NCI-H524 (cell line): ENCODE results near the gene TRAPPC3L.

Source experiments
- DNase-seq, 2 experiments: peaks; one replicate each; lab custom pipeline; 2025; lab: John Stamatoyannopoulos, UW

The TRAPPC3L gene

GRCh38 chr6:116465246-116465645, 80.2 kb downstream of the TRAPPC3L start:
- DNase-seq, result no peak

DNA sequence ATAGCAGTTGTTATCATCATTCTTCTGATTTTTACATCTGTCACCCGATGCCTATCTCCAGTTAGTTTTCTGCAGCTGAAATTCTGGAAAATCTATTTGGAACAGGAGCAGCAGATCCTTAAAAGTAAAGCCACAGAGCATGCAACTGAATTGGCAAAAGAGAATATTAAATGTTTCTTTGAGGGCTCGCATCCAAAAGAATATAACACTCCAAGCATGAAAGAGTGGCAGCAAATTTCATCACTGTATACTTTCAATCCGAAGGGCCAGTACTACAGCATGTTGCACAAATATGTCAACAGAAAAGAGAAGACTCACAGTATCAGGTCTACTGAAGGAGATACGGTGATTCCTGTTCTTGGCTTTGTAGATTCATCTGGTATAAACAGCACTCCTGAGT, 82.2 kb downstream of the TRAPPC3L start:
- no peak for DNase-seq

GRCh38 chr6:116461932-116462885, 83.3 kb downstream of the TRAPPC3L start:
- peak; percentile 61 to 71 for DNase-seq

GRCh38 chr6:116461331-116461931, 84.1 kb downstream of the TRAPPC3L start, which contains the start of gene CALHM6:
Gene CALHM6, plus strand, starts transcription at chr6:116461375. Its CDS starts 555 bp downstream, at chr6:116461930.
- no peak for DNase-seq

GRCh38 chr6:116459927-116460326, 85.6 kb downstream of the TRAPPC3L start:
- no peak for DNase-seq

GRCh38 chr6:116458264-116458663, 87.2 kb downstream of the TRAPPC3L start:
- DNase-seq, result no peak

DNA sequence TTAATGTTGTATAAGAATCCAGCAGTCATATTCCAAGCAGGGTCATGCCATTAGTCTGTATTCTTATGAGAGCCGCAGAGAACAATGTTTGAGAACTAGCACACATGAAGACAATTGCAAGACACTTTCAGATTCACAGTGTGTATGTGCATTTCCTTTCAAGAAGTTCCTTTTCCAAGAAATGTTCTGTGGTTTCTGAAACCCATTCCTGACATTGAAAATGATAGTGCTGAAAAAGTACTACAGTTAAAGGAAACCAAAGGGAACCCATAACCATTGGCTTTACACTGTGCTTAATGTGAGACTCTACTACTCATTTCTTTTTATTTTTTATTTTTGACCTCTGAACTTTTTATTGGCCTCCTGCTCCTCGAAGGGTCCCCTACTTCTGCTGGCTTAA, 88.6 kb downstream of the TRAPPC3L start:
- DNase-seq, result no peak

DNA sequence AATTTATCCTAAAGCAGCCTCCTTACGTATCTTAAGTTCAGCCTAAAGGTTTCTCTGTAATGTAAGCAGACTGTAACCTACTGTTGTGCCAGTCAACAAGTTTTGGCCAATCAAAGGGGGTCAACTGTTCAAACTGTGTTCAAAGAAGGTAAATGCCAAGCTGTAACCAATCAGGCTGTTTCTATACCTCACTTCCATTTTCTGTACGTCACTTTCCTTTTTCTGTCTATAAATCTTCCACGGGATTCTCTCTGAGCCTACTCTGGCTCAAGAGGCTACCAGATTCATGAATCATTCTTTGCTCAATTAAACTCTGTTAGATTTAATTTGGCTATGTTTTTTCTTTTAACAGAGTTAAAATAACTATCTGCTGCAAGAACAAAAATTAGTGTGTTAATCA, 89.4 kb downstream of the TRAPPC3L start:
- no peak for DNase-seq

- DNase-seq, result no peak
Observed at GRCh38 chr6:116452531-116452930, 93.0 kb downstream of the TRAPPC3L start.

DNA sequence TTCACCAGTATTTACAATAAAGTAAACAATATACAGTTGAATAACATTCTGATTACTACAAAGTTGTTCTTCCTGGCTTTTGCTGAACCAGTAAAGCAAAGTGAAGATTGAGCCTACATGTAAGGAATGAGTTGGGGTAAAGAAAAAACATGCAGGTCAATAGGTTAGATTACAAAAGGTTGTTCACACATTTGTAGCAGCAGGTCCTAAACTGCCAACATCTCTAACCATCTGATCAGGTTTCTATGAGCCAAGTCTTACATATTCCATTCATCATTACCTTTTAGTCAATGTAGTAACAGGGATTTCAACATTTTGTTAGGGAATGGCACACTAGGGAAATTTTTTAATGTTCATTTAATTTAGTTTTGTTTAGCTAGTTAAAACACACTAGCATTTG, 93.6 kb downstream of the TRAPPC3L start:
- DNase-seq, result no peak

DNA sequence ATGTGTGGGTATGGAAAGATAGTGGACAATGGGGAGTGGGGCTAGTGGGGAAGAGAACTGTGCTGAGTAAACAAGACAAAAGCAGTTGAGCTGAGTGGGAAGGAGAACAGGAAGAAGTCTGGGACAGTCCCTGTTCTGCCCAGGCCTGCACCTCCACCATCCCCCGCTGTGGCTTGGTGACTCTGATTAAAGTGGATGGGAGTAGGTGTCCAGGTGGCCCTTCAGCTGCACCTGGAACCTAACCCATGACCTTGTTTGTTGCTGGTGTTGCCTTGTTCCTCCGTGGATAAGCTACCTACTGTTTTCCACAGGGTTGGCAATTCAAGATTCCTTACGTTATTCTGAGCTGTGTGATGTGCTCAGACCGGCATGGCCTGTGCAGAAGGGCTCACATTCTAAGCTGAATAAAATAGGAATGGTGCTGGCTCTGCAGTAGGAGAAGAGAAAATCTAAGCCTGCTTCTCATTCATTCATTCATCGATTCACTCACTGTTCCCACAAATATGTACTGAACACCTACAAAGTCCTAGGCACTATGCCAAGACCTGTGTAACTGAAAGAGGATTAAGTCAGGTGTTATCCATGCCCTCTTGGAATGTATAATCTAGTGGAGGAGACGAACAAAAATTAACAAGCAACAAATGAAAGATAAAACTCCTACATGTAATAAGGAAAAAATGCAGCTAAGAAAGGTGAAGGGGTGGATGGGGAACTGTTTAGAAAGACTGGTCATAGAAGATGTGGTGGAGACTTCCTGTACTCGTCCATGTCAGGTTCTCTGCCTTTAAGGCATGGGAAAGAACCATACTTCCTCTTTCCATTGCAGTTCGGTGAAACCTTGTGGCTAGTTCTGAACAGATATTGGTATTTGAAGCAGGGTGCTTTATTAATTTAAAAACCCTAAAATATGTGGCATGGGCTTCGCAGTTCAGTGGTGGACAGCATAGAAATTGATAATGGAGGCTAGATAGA, 94.4 kb downstream of the TRAPPC3L start:
- no peak for DNase-seq

GRCh38 chr6:116450185-116450710, 95.2 kb downstream of the TRAPPC3L start:
- no peak for DNase-seq

- no peak for DNase-seq
Observed at GRCh38 chr6:116449565-116449964, 95.9 kb downstream of the TRAPPC3L start.

DNA sequence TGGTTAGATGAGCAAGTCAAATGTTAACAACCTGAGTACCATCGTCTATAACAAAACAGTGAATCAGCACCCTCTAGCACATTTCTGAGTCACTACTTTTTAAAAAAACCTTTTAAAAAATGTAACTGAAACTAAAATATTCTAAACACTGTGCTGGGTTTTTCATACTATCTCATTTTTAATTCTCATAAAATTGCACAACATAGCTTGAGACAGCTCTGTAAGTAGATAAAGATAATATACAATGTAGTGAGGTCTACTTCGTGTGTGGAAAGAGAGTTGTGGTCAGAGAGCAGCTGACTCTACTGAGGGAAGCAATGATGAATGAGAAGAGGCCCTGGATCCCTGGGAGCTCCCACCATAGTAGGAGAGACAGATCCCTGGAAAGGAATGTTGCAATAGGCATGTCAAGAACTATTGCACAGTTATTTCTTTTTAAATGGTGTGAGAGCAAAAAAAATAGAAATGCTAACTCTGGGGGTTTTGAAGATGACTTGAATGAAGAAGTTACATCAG, 97.9 kb downstream of the TRAPPC3L start:
- no peak for DNase-seq

DNA sequence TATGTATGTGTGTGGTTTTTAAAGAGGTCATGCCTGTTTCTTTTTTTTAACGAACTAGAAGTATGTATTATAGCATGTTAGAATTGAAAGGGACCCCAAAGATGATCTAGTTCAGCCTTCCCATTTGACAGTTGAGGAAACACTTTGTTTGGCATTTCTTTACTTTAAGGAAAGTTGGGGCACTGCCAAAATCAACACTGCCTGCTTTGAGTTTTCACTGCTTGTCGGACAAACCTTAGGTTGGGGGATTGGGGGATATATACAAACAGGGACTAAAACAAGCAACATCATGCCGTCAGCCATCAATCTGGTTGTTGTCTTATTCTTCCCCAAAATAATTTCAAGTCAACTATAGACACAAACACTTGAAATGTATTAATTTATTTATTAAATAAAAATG, 98.4 kb downstream of the TRAPPC3L start:
- DNase-seq, result no peak

- no peak for DNase-seq
Observed at GRCh38 chr6:116446399-116446798, 99.1 kb downstream of the TRAPPC3L start.

DNA sequence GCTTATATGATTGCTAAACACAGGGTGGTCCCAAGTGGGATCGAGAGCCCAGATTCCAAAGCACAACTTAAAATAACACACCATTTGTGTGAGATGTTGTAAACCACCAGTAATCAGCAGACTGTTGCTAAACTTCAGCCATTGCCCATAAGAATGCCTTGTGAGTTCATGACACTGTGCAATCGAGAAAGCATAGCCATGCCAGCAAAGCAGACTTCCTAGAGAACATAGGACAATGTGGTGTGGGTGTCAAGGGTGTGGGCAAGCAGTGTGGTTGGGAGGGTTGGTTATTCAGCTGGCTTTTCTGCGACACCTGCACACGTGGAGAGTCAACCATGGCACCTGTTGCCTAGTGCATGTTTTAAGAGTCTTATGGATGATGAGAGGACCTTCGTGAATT, 100.4 kb downstream of the TRAPPC3L start:
- no peak for DNase-seq
